Measurements from ENCODE around the gene SLC23A3. TPM values are rescaled to one million over a fixed set of nuclear protein-coding genes. Genes with fewer than 3 reads are reported as not detected.
A peak's percentile ranks its signal among the peaks of the same experiment; 100 is the strongest.

The SLC23A3 gene
- 1 to 10 TPM in 1 of 4 donors, under 1 TPM in 2, not detected in 1; 0.23 to 1.1 (median 0.27) TPM for total RNA-seq

GRCh38 chr2:219169930-219170654, at the start of gene SLC23A3:
TSS of gene SLC23A3 (minus strand) at chr2:219170029. CDS start at chr2:219169984, 45 bp downstream.
- ATAC-seq: no peak
- H3K27me3 ChIP-seq: no peaks in the 10 kb centered on the region
- WGBS, 2 donors (ENCODE audit: low coverage in 1 of 2): 81 to 89% methylated on average over 3 to 8 of the region's 10 CpGs
- H3K9me3 ChIP-seq: no peaks in the 10 kb centered on the region
- H3K27ac ChIP-seq: peak within 1 kb of the TSS in 3 of 4 donors; percentile 61 to 83 (median 76)
- no peak for TF ChIP-seq EP300 (IDR thresholded peaks at IDR 0.05)
- TF ChIP-seq CTCF (IDR thresholded peaks at IDR 0.05): no peak
- no peak for TF ChIP-seq POLR2AphosphoS5 (IDR thresholded peaks at IDR 0.05)
- no peak for TF ChIP-seq POLR2A (IDR thresholded peaks at IDR 0.05)
- peaks cover 0 to 24% (median 14%) of the 10 kb centered on the region in 3 donors for H3K4me1 ChIP-seq
- peaks cover 0 to 35% of the 10 kb centered on the region in 2 donors for H3K36me3 ChIP-seq
- H3K4me3 ChIP-seq: no peak within 1 kb of the TSS

- peak; percentile 90 for ATAC-seq
- peaks cover 0 to 68% of the 10 kb centered on the region in 2 donors for H3K36me3 ChIP-seq
- H3K9me3 ChIP-seq: no peaks in the 10 kb centered on the region
- no peak for TF ChIP-seq EP300 (IDR thresholded peaks at IDR 0.05)
- peak; percentile 90 for TF ChIP-seq POLR2AphosphoS5 (IDR thresholded peaks at IDR 0.05)
- peak; percentile 27 to 45 for TF ChIP-seq POLR2A (IDR thresholded peaks at IDR 0.05)
- TF ChIP-seq CTCF (IDR thresholded peaks at IDR 0.05): peak in 2 of 4 experiments; percentile 19 to 22
- WGBS, 2 donors (ENCODE audit: low coverage in 1 of 2): 0% methylated on average over 8 of the region's 71 CpGs; no CpG with 5 or more reads in 1 of the 2 donors
- H3K27me3 ChIP-seq: no peaks in the 10 kb centered on the region
- peaks cover 3 to 51% (median 21%) of the 10 kb centered on the region in 3 donors for H3K4me1 ChIP-seq
- peak within 1 kb of the TSS; percentile 72 to 98 (median 96) for H3K27ac ChIP-seq
- H3K4me3 ChIP-seq: peak within 1 kb of the TSS; percentile 28 to 69
These were observed 49.2 kb upstream of the SLC23A3 start, which contains the start of gene ABCB6 for GRCh38 chr2:219218732-219219701. TSS of gene ABCB6 (minus strand) at chr2:219218958. CDS start at chr2:219218673, 285 bp downstream.

- H3K4me3 ChIP-seq: peak overlapping the region; percentile 28 to 69
- ATAC-seq: peak; percentile 73
- TF ChIP-seq POLR2A (IDR thresholded peaks at IDR 0.05): peak; percentile 17 to 31
- TF ChIP-seq POLR2AphosphoS5 (IDR thresholded peaks at IDR 0.05): no peak
- H3K9me3 ChIP-seq: no peaks in the 10 kb centered on the region
- WGBS, 2 donors (ENCODE audit: low coverage in 1 of 2): no CpG with 5 or more reads among the region's 37 CpGs
- H3K36me3 ChIP-seq: peaks cover 0 to 68% of the 10 kb centered on the region in 2 donors
- H3K27ac ChIP-seq: peak overlapping the region; percentile 72 to 98 (median 96)
- H3K4me1 ChIP-seq: peaks cover 3 to 51% (median 21%) of the 10 kb centered on the region in 3 donors
- no peaks in the 10 kb centered on the region for H3K27me3 ChIP-seq
These were observed 48.4 kb upstream of the SLC23A3 start for GRCh38 chr2:219218217-219218731.

- no peaks in the 10 kb centered on the region for H3K9me3 ChIP-seq
- H3K27me3 ChIP-seq: no peaks in the 10 kb centered on the region
- no peak overlapping the region for H3K4me3 ChIP-seq
- ATAC-seq: no peak
- H3K4me1 ChIP-seq: peaks cover 3 to 51% (median 21%) of the 10 kb centered on the region in 3 donors
- TF ChIP-seq CTCF (IDR thresholded peaks at IDR 0.05) (no peak), EP300 (IDR thresholded peaks at IDR 0.05) (no peak), POLR2AphosphoS5 (IDR thresholded peaks at IDR 0.05) (no peak), POLR2A (IDR thresholded peaks at IDR 0.05) (no peak)
- no CpG with 5 or more reads among the region's 6 CpGs for WGBS, 2 donors (ENCODE audit: low coverage in 1 of 2)
- peak overlapping the region in 3 of 4 donors; percentile 95 to 98 (median 98) for H3K27ac ChIP-seq
- H3K36me3 ChIP-seq: peaks cover 0 to 67% of the 10 kb centered on the region in 2 donors
These were observed 46.7 kb upstream of the SLC23A3 start for GRCh38 chr2:219216535-219216915.
